H9 (cell line): ENCODE results near the gene ZNF70. TPM values are rescaled to one million over a fixed set of nuclear protein-coding genes. Genes with fewer than 3 reads are reported as not detected.

Experiments
- DNase-seq: peaks from one replicate; pipeline ENCODE4 v3.0.0-alpha.2; 2017
- H2AFZ ChIP-seq: one replicate; pipeline ENCODE4 v1.6.1; 2013; ENCODE audit warnings: mild to moderate bottlenecking, low read length, control low read depth, moderate library complexity
- H2AK5ac ChIP-seq: 2 replicates; pipeline ENCODE4 v1.6.1; 2013; ENCODE audit warnings: low read length, control low read depth, mixed read lengths; ENCODE audit not compliant: insufficient read length
- H2BK120ac ChIP-seq: one replicate; pipeline ENCODE4 v1.6.1; 2013; ENCODE audit warnings: low read depth, mild to moderate bottlenecking, low read length, control low read depth, inconsistent platforms; ENCODE audit not compliant: poor library complexity, severe bottlenecking
- H2BK12ac ChIP-seq: 2 replicates; pipeline ENCODE4 v1.6.1; 2013; ENCODE audit warnings: low read length, control low read depth, mixed read lengths, low read depth; ENCODE audit not compliant: insufficient read length
- H2BK15ac ChIP-seq: 2 replicates; pipeline ENCODE4 v1.6.1; 2013; ENCODE audit warnings: low read depth, low read length, control low read depth
- H2BK20ac ChIP-seq: one replicate; pipeline ENCODE4 v1.6.1; 2013; ENCODE audit warnings: low read depth, mild to moderate bottlenecking, low read length, control low read depth, inconsistent platforms; ENCODE audit not compliant: poor library complexity, severe bottlenecking
- H2BK5ac ChIP-seq: 2 replicates; pipeline ENCODE4 v1.6.1; 2013; ENCODE audit warnings: low read length, control low read depth, mixed read lengths; ENCODE audit not compliant: insufficient read length
- H3K14ac ChIP-seq: 2 replicates; pipeline ENCODE4 v1.6.1; 2013; ENCODE audit warnings: low read length, control low read depth; ENCODE audit not compliant: insufficient read depth
- H3K18ac ChIP-seq: 2 replicates; pipeline ENCODE4 v1.6.1; 2013; ENCODE audit warnings: low read depth, mild to moderate bottlenecking, mixed read lengths, low read length, control low read depth; ENCODE audit not compliant: insufficient read length
- H3K23ac ChIP-seq: 2 replicates; pipeline ENCODE4 v1.6.1; 2013; ENCODE audit warnings: low read length, control low read depth, mixed read lengths, low read depth; ENCODE audit not compliant: insufficient read length
- H3K23me2 ChIP-seq: 2 replicates; pipeline ENCODE4 v1.6.1; 2013; ENCODE audit warnings: low read depth, mild to moderate bottlenecking, mixed read lengths, low read length, control low read depth; ENCODE audit not compliant: insufficient read length, poor library complexity, severe bottlenecking
- H3K27ac ChIP-seq: 2 replicates; pipeline ENCODE4 v1.5.1; 2013; ENCODE audit warnings: low read length, control low read depth, mixed read lengths, low read depth; ENCODE audit not compliant: insufficient read length
- H3K27me3 ChIP-seq: 2 replicates; pipeline ENCODE4 v1.6.1; 2013; ENCODE audit warnings: low read length, control low read depth, inconsistent platforms; ENCODE audit not compliant: insufficient read depth
- H3K4ac ChIP-seq: 2 replicates; pipeline ENCODE4 v1.6.1; 2013; ENCODE audit warnings: low read depth, mild to moderate bottlenecking, control low read depth, inconsistent platforms, low read length, moderate library complexity
- H3K4me1 ChIP-seq: 2 replicates; pipeline ENCODE4 v1.6.1; 2013; ENCODE audit warnings: low read length, control low read depth, inconsistent platforms; ENCODE audit not compliant: insufficient read depth
- H3K4me2 ChIP-seq: 2 replicates; pipeline ENCODE4 v1.6.1; 2013; ENCODE audit warnings: low read length, control low read depth, mixed read lengths; ENCODE audit not compliant: insufficient read length, insufficient read depth
- H3K56ac ChIP-seq: 2 replicates; pipeline ENCODE4 v1.6.1; 2013; ENCODE audit warnings: low read depth, mild to moderate bottlenecking, mixed read lengths, low read length, control low read depth; ENCODE audit not compliant: insufficient read length
- H3K79me1 ChIP-seq: 2 replicates; pipeline ENCODE4 v1.6.1; 2013; ENCODE audit warnings: low read depth, mild to moderate bottlenecking, moderate library complexity, low read length, control low read depth, inconsistent platforms; ENCODE audit not compliant: insufficient read depth, poor library complexity, severe bottlenecking
- H3K79me2 ChIP-seq: 2 replicates; pipeline ENCODE4 v1.6.1; 2013; ENCODE audit warnings: low read length, control low read depth, inconsistent platforms; ENCODE audit not compliant: insufficient read depth
- H3K9ac ChIP-seq: 2 replicates; pipeline ENCODE4 v1.6.1; 2013; ENCODE audit warnings: low read length, control low read depth, mixed read lengths; ENCODE audit not compliant: insufficient read length; ENCODE audit errors: extremely low read depth
- H3K9me3 ChIP-seq: one replicate; pipeline ENCODE4 v1.6.1; 2013; ENCODE audit warnings: low read depth, low read length, inconsistent platforms; ENCODE audit not compliant: control insufficient read depth
- H3T11ph ChIP-seq: one replicate; pipeline ENCODE4 v1.6.1; 2013; ENCODE audit warnings: mild to moderate bottlenecking, low read length, control low read depth, inconsistent platforms
- H4K20me1 ChIP-seq: one replicate; pipeline ENCODE4 v1.6.1; 2013; ENCODE audit not compliant: control insufficient read depth, insufficient read length, insufficient read depth
- H4K5ac ChIP-seq: 2 replicates; pipeline ENCODE4 v1.6.1; 2013; ENCODE audit warnings: low read depth, mild to moderate bottlenecking, mixed read lengths, low read length, control low read depth; ENCODE audit not compliant: insufficient read length
- H4K8ac ChIP-seq: replicated peaks from 2 replicates; pipeline ENCODE4 v1.6.1; 2013; ENCODE audit warnings: low read length, control low read depth, mixed read lengths, low read depth; ENCODE audit not compliant: insufficient read length
- H4K91ac ChIP-seq: 2 replicates; pipeline ENCODE4 v1.6.1; 2013; ENCODE audit warnings: low read depth, mild to moderate bottlenecking, moderate library complexity, mixed read lengths, low read length, control low read depth; ENCODE audit not compliant: insufficient read length
- H3K27ac Mint-ChIP-seq, 3 experiments: 2 replicates in 2 of 3; 3 replicates in 1 of 3; pipeline ENCODE4 v1.8.0; 2020 to 2021; ENCODE audit warnings: mixed read lengths in 3 of 3, mild to moderate bottlenecking in 1 of 3, moderate library complexity in 1 of 3
- H3K27me3 Mint-ChIP-seq: 2 replicates; pipeline ENCODE4 v1.8.0; 2021; ENCODE audit warnings: low read depth, mild to moderate bottlenecking, moderate library complexity, mixed read lengths
- H3K36me3 Mint-ChIP-seq, 3 experiments: 2 replicates in 2 of 3; 3 replicates in 1 of 3; pipeline ENCODE4 v1.8.0; 2020 to 2021; ENCODE audit warnings: low read depth in 3 of 3, mixed read lengths in 3 of 3; ENCODE audit not compliant: insufficient read depth in 1 of 3
- H3K4me1 Mint-ChIP-seq, 2 experiments: 2 replicates each; pipeline ENCODE4 v1.8.0; 2020; ENCODE audit warnings: mixed read lengths in 2 of 2
- H3K4me3 Mint-ChIP-seq, 2 experiments: 2 replicates in 1 of 2; 3 replicates in 1 of 2; pipeline ENCODE4 v1.8.0; 2020 to 2021; ENCODE audit warnings: mild to moderate bottlenecking in 2 of 2, mixed read lengths in 2 of 2, moderate library complexity in 1 of 2
- H3K9me3 Mint-ChIP-seq, 2 experiments: 2 replicates in 1 of 2; 3 replicates in 1 of 2; pipeline ENCODE4 v1.8.0; 2020; ENCODE audit warnings: mild to moderate bottlenecking in 2 of 2, mixed read lengths in 2 of 2, moderate library complexity in 1 of 2
- WGBS: extraction: QIAGEN DNeasy Blood & Tissue Kit; methylation state at CpG from one replicate; pipeline ENCODE4 v1.1.7; 2013; ENCODE audit warnings: missing lambda C conversion rate, low lambda C conversion rate, mixed read lengths; ENCODE audit not compliant: insufficient read length; ENCODE audit errors: extremely low coverage; 5-methylcytosine and 5-hydroxymethylcytosine counted together
- total RNA-seq: library from RNA; stranded (reverse); gene quantifications from 2 replicates; pipeline ENCODE4 v1.2.1, GENCODE V29; 2021
- TF ChIP-seq, protein P1 (sequence below): fragments of 200-600 bp; sonication (generic); conservative IDR thresholded peaks from 3 replicates; pipeline ENCODE4 v1.8.0; 2021; ENCODE audit warnings: antibody characterized with exemption, mild to moderate bottlenecking

ZNF70 gene
- total RNA-seq, 1 experiment from 2014 or later: 3.5 TPM

DNA sequence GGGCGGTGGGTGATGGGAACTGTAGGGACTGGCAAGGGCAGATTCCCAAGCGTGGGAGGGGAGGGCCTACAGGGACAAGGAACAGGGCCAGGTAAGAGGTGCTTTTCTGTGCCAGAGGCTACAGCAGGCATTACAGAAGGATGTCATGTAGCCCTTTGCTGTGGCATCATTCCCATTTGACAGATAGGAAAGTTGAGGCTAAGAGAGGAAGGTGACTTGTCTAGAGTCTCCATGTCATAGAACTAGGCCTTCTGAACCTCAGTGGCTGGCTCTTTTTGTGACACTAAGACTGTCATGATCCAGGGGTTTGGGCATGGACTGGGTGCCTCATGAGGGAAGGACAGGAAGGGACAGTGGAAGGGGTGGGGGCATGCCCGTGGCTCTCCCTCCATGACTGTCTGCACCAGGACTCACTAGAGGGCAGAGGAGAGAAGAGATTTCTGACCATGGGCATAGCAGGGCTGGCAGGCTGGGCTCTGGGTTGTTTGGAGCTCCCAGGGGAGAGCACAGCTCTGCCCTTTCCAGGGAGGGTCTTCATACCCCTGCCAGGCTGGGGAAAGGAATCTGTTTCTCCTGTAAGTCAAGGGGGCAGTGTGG is 25.0 kb upstream of the ZNF70 start:
- H2BK12ac ChIP-seq: no peak overlapping the region
- no peak overlapping the region for H3K4me3 Mint-ChIP-seq
- no peak overlapping the region for H3K14ac ChIP-seq
- no peaks in the 10 kb centered on the region for H3K79me1 ChIP-seq
- WGBS: no CpG with 5 or more reads among the region's 3 CpGs
- H3K36me3 Mint-ChIP-seq: no peaks in the 10 kb centered on the region; a peak in 1 of 7 replicates
- H4K5ac ChIP-seq: no peak overlapping the region
- peaks cover 6% of the 10 kb centered on the region for H3K23me2 ChIP-seq
- H3K18ac ChIP-seq: no peak overlapping the region
- no peak overlapping the region for H2BK20ac ChIP-seq
- no peak for DNase-seq
- H3T11ph ChIP-seq: no peak overlapping the region
- no peak overlapping the region for H4K8ac ChIP-seq
- no peak overlapping the region for H3K4ac ChIP-seq
- no peak overlapping the region for H2BK120ac ChIP-seq
- no peak overlapping the region for H3K4me2 ChIP-seq
- H3K9me3 ChIP-seq: no peaks in the 10 kb centered on the region
- peaks cover 14 to 30% of the 10 kb centered on the region in 2 experiments for H3K4me1 Mint-ChIP-seq
- no peak overlapping the region for H2AFZ ChIP-seq
- TF ChIP-seq, protein P1, sequence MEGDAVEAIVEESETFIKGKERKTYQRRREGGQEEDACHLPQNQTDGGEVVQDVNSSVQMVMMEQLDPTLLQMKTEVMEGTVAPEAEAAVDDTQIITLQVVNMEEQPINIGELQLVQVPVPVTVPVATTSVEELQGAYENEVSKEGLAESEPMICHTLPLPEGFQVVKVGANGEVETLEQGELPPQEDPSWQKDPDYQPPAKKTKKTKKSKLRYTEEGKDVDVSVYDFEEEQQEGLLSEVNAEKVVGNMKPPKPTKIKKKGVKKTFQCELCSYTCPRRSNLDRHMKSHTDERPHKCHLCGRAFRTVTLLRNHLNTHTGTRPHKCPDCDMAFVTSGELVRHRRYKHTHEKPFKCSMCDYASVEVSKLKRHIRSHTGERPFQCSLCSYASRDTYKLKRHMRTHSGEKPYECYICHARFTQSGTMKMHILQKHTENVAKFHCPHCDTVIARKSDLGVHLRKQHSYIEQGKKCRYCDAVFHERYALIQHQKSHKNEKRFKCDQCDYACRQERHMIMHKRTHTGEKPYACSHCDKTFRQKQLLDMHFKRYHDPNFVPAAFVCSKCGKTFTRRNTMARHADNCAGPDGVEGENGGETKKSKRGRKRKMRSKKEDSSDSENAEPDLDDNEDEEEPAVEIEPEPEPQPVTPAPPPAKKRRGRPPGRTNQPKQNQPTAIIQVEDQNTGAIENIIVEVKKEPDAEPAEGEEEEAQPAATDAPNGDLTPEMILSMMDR: no peak
- H3K27ac Mint-ChIP-seq: no peak overlapping the region
- no peaks in the 10 kb centered on the region for H4K20me1 ChIP-seq
- peaks cover 9% of the 10 kb centered on the region; the same call in 1 of the 2 replicates for H3K27me3 ChIP-seq
- H4K91ac ChIP-seq: no peak overlapping the region
- H2BK15ac ChIP-seq: no peak overlapping the region
- H3K23ac ChIP-seq: no peak overlapping the region
- H3K56ac ChIP-seq: no peak overlapping the region
- no peak overlapping the region for H2AK5ac ChIP-seq
- H3K9me3 Mint-ChIP-seq: no peaks in the 10 kb centered on the region
- no peaks in the 10 kb centered on the region for H3K79me2 ChIP-seq
- H2BK5ac ChIP-seq: no peak overlapping the region
- H3K27me3 Mint-ChIP-seq: peaks cover 44% of the 10 kb centered on the region
- H3K9ac ChIP-seq: no peak overlapping the region
- no peaks in the 10 kb centered on the region; the same call in 1 of the 2 replicates for H3K4me1 ChIP-seq
- no peak overlapping the region for H3K27ac ChIP-seq
